Psoas muscle (tissue), 8 donors: ENCODE measurements around the gene KCNE3. TPM values are rescaled to one million over a fixed set of nuclear protein-coding genes. Genes with fewer than 3 reads are reported as not detected.

ENCODE experiments used
- ATAC-seq, 4 donors: fragments of 200-7000 bp; cut with Tn5 transposase; one replicate each; pipeline ENCODE4 v1.9.1; 2020; ENCODE audit warnings: moderate library complexity in 3 of 4, mild to moderate bottlenecking in 2 of 4
- DNase-seq, 2 donors: peaks; one replicate each; pipeline ENCODE4 v3.0.0-alpha.2; 2020
- H3K27ac ChIP-seq: fragments of 200-600 bp; one replicate; pipeline ENCODE4 v1.8.0; 2022
- H3K27me3 ChIP-seq, 3 donors: fragments of 200-600 bp in 1 of 3; one replicate each; pipeline versions ENCODE4 v1.6.1 to v1.8.0; 2013 to 2022; ENCODE audit warnings: low read length in 2 of 3, mild to moderate bottlenecking in 2 of 3, moderate library complexity in 1 of 3; ENCODE audit not compliant: insufficient read depth in 3 of 3
- H3K36me3 ChIP-seq, 2 donors: fragments of 200-600 bp in 1 of 2; one replicate each; pipeline versions ENCODE4 v1.6.1 to v1.8.0; 2013 to 2022; ENCODE audit warnings: low read depth in 1 of 2, mild to moderate bottlenecking in 1 of 2, moderate library complexity in 1 of 2; ENCODE audit not compliant: insufficient read depth in 1 of 2
- H3K4me1 ChIP-seq: fragments of 200-600 bp; one replicate; pipeline ENCODE4 v1.8.0; 2022
- H3K4me3 ChIP-seq: fragments of 200-600 bp; one replicate; pipeline ENCODE4 v1.8.0; 2022; ENCODE audit warnings: mild to moderate bottlenecking
- H3K9me3 ChIP-seq: fragments of 200-600 bp; one replicate; pipeline ENCODE4 v1.8.0; 2022
- CTCF ChIP-seq: fragments of 200-600 bp; IDR thresholded peaks from one replicate; pipeline ENCODE4 v1.8.0; 2022; ENCODE audit warnings: antibody characterized with exemption
- WGBS, 3 donors: extraction: QIAGEN DNeasy Blood & Tissue Kit; methylation state at CpG; one replicate each; pipeline versions ENCODE4 v1.1.6 to v1.1.7; 2013; 5-methylcytosine and 5-hydroxymethylcytosine counted together
- intact Hi-C, 2 donors: fragments of 100-400 bp; cut with DNase I; formaldehyde crosslinking; loops; one replicate each; pipeline versions ENCODE4 v1.11.0 to v1.14.2; 2022
- polyA plus RNA-seq, 3 donors: library from polyadenylated mRNA; stranded (reverse); fragments of 200-250 nt; gene quantifications; one replicate each; pipeline ENCODE4 v1.2.3, GENCODE V29; 2013
- total RNA-seq, 4 donors: library from RNA; stranded (reverse); fragmentation: NEBNext Ultra II Directional in 2 of 4; extraction: Animal tissue kit (Norgen Biotek cat#: 25700) in 2 of 4; gene quantifications; one replicate each; pipeline versions ENCODE4 v1.2.1 to v1.2.4, GENCODE V29; 2021 to 2023
- donor health status: healthy with polysubstance abuse.
- donor health status: DM: no; HTN: no; CAD: no; lungs with moderate emphysema.
- donor health status: Bipolar disorder and iron deficiency.
- donor health status: healthy.
- donor health status: DM: yes; HTN: yes; CAD: no.
- donor health status: DM: no; HTN: no; CAD: no.
- donor health status: DM: no; HTN: no; CAD: no.
- donor health status: DM: yes; HTN: yes; CAD: no.

KCNE3 gene
- total and polyA plus RNA-seq, 7 donors, result 0.21 to 3.3 (median 1.0) TPM

DNA sequence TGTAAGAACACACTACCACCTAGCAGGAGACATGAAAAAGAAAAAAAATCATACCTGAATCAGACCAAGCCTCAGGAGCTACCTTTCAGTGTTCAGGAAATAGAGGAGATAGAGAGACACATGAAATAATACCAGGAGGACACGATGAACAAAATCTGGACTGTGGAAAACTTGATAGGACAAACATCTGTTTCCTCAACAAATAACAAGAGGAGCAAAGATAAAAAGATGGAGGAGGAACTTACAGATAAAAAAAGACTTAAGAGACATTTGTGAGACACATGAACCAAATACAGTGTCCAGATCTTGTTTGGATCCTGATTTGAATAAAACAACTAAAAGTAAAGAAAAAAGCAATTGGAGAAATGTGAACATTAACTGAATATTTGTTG lies 12.4 kb upstream of the KCNE3 start:
- no peak for ATAC-seq

DNA sequence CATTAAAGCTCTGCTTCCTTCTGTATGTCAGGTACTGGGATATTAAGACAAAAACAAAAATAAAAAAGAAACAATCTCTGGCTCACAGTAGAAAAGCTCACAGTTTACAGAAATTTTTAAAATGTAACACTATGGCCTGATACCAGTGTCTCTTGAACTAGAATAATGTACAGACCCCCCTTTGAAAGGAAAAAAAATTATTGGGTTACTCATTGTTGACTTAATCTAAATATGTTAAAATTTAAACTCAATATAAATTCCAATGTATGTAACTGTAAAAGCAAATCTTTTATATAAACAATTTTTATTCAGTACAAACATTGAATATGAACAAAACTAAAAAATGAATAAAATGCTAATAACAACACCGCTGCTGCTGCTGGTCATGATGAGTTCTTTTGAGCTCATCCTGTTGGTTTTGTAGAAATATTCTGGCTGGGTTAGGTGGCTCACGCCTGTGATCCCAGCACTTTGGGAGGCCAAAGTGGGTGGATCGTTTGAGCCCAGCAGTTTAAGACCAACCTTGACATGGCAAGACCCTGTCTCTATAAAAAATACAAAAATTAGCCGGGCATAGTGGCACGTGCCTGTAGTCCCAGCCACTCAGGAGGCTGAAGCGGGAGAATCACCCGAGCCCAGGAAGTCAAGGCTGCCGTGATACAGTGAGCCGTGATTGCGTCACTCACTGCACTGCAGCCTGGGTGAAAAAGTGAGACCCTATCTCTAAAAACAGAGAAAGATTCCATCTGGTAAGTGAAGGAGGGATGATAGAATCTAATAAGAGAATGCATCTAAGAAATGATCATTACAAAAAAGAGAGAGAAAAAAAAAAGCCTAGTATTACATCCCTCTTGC lies 11.8 kb upstream of the KCNE3 start:
- no peaks in the 10 kb centered on the region for H3K36me3 ChIP-seq
- no peaks in the 10 kb centered on the region for H3K4me1 ChIP-seq
- ATAC-seq (no peak), DNase-seq (no peak)
- no peak overlapping the region for H3K4me3 ChIP-seq
- H3K27ac ChIP-seq, result no peak overlapping the region
- 81 to 84% (median 82%) methylated on average over 10 of the region's 10 CpGs for WGBS, 3 donors
- H3K9me3 ChIP-seq, result no peaks in the 10 kb centered on the region
- intact Hi-C loops, result no loop called here
- H3K27me3 ChIP-seq, result no peaks in the 10 kb centered on the region
- TF ChIP-seq CTCF, result no peak

More for the DNA sequence above, 12.4 kb upstream of the KCNE3 start:
- TF ChIP-seq CTCF, result no peak
- Histone ChIP-seq H3K9me3 (no peaks in the 10 kb centered on the region), H3K36me3 (no peaks in the 10 kb centered on the region), H3K4me1 (no peaks in the 10 kb centered on the region), H3K27me3 (no peaks in the 10 kb centered on the region), H3K4me3 (no peak overlapping the region), H3K27ac (no peak overlapping the region)
- 29 to 42% (median 35%) methylated on average over 1 of the region's 1 CpG for WGBS, 3 donors
- no peak for DNase-seq
- intact Hi-C loops, result no loop called here

DNA sequence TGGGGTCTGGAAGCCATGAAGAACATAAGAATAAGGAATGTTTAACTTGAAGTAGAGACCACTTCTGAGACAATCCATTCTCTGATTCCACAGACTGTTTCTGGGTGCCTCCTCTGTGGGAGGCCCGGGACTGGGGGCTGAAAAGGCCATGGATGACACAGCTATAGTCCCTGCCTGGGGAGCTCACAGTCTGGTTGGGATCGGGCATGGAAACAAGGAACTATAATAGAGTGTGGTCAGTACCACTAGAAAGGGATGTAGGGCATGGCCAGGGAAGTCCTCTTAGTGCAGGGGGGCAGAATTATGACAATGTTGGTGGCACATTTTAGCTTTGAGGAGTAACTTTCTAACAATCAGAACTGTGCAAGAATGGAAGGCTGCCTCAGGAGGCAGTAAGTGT lies 9.2 kb upstream of the KCNE3 start:
- DNase-seq (no peak), ATAC-seq (no peak)
- intact Hi-C loops, result no loop called here

DNA sequence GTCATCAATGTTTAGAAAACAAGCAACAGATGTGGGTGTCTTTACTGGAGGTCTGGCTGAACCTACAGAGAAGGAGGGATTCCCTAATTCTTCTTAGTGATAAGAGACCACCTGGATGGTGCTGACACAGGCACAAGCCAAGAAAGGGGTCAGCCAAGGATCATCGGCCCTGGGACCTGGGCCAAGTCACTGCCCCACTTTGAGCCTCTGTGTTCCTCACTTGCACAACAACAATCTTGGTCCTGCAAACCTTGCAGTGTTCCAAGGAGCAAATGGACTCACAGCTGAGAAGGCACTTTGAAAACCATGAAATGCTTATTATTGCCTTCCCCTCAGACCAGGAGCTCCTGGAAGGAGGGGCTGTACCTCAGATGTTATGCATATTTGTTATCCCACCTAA lies 7.0 kb upstream of the KCNE3 start:
- H3K27ac ChIP-seq, result no peak overlapping the region
- no peaks in the 10 kb centered on the region for H3K36me3 ChIP-seq
- no peak for TF ChIP-seq CTCF
- WGBS, 3 donors, result 8 to 13% (median 9%) methylated on average over 1 of the region's 1 CpG
- H3K4me3 ChIP-seq, result no peak overlapping the region
- no peaks in the 10 kb centered on the region for H3K27me3 ChIP-seq
- H3K4me1 ChIP-seq, result peaks cover 1% of the 10 kb centered on the region
- peak in 1 of 2 donors; percentile 66 for DNase-seq
- intact Hi-C loops, result no loop called here
- no peaks in the 10 kb centered on the region for H3K9me3 ChIP-seq
- ATAC-seq, result peak in 2 of 4 donors; percentile 28 to 49

More for the DNA sequence above, 9.2 kb upstream of the KCNE3 start:
- no peak overlapping the region for H3K27ac ChIP-seq
- H3K36me3 ChIP-seq, result no peaks in the 10 kb centered on the region
- TF ChIP-seq CTCF, result no peak
- H3K27me3 ChIP-seq, result no peaks in the 10 kb centered on the region
- H3K4me3 ChIP-seq, result no peak overlapping the region
- no peaks in the 10 kb centered on the region for H3K9me3 ChIP-seq
- WGBS, 3 donors, result 70 to 81% (median 76%) methylated on average over 2 of the region's 2 CpGs
- no peaks in the 10 kb centered on the region for H3K4me1 ChIP-seq
